ENCODE measurements around the gene PCSK9. TPM values are rescaled to one million over a fixed set of nuclear protein-coding genes. Genes with fewer than 3 reads are reported as not detected.
"Not testable (repeated sequence)": the region's sequence is repeated elsewhere in the genome, so short reads cannot be mapped to it uniquely, and the experiment has no call there.

PCSK9 gene
- polyA plus RNA-seq, 1 donor (not counting 4 experiments of a cell fraction or from before 2014, with no cell fraction given): 61.7 TPM

DNA sequence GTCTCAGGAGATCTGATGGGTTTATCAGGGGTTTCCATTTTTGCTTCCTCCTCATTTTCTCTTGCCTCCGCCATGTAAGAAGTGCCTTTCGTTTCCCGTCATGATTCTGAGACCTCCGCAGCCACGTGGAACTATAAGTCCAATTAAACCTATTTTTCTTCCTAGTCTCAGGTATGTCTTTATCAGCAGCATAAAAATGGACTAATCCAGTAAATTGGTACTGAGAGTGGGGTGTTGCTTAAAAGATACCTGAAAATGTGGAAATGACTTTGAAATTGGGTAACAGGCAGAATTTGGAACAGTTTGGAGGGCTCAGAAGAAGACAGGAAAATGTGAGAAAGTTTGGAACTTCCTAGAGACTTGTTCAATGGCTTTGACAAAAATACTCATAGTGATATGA, 8.2 kb upstream of the PCSK9 start:
- H3K4me1 ChIP-seq (ENCODE audit: control insufficient read depth, extremely low read depth, insufficient read depth, low read length); H3K9me3 ChIP-seq (ENCODE audit: control insufficient read depth, low read depth, low read length); H3K27me3 ChIP-seq (ENCODE audit: control insufficient read depth, extremely low read depth, insufficient read depth, low read length); H3K4me2 ChIP-seq (ENCODE audit: control insufficient read depth, extremely low read depth, insufficient read depth, low read depth, low read length); H3K36me3 ChIP-seq (ENCODE audit: control insufficient read depth in 2 of 2, extremely low read depth in 1 of 2, insufficient read depth in 2 of 2, low read length in 2 of 2); FAIRE-seq; H3K27ac ChIP-seq (ENCODE audit: control insufficient read depth, insufficient read depth, low read length); H3K9ac ChIP-seq (ENCODE audit: control insufficient read depth, extremely low read depth, insufficient read depth, low read length); dilution Hi-C loops (cut with MboI; ENCODE audit: extremely low pct_ligation_motif_present, low sequenced_read_pairs); H2AFZ ChIP-seq (ENCODE audit: control insufficient read depth, low read length); H3K79me2 ChIP-seq (ENCODE audit: control insufficient read depth, insufficient read depth, low read length); H3K4me3 ChIP-seq (ENCODE audit: control insufficient read depth in 2 of 3, extremely low read depth in 1 of 3, insufficient read depth in 2 of 3, low read depth in 1 of 3, low read length in 3 of 3); DNase-seq (ENCODE audit: low read depth, low spot score); H4K20me1 ChIP-seq (ENCODE audit: control insufficient read depth, extremely low read depth, insufficient read depth, low read length); H3K9me1 ChIP-seq (ENCODE audit: control insufficient read depth, extremely low read depth, insufficient read depth, low read length): not testable (repeated sequence)

- TF ChIP-seq EZH2 (IDR thresholded peaks at IDR 0.05; ENCODE audit: low read length) (no peak), CTCF (optimal IDR thresholded peaks at IDR 0.05 in 1 of 3, IDR thresholded peaks at IDR 0.05 in 1 of 3, conservative IDR thresholded peaks at IDR 0.05 in 1 of 3; ENCODE audit: extremely low read depth in 1 of 3, insufficient read depth in 2 of 3, low read length in 3 of 3) (no peak)
- no peaks in the 10 kb centered on the region for H3K27me3 ChIP-seq (ENCODE audit: control insufficient read depth, extremely low read depth, insufficient read depth, low read length)
- no peaks in the 10 kb centered on the region for H3K36me3 ChIP-seq (ENCODE audit: control insufficient read depth in 2 of 2, extremely low read depth in 1 of 2, insufficient read depth in 2 of 2, low read length in 2 of 2)
- dilution Hi-C loops (cut with MboI; ENCODE audit: extremely low pct_ligation_motif_present, low sequenced_read_pairs): no loop called here
- FAIRE-seq: no peak
- H3K9ac ChIP-seq (ENCODE audit: control insufficient read depth, extremely low read depth, insufficient read depth, low read length): no peak overlapping the region
- H4K20me1 ChIP-seq (ENCODE audit: control insufficient read depth, extremely low read depth, insufficient read depth, low read length): no peaks in the 10 kb centered on the region
- no peak overlapping the region for H3K27ac ChIP-seq (ENCODE audit: control insufficient read depth, insufficient read depth, low read length)
- no peak for DNase-seq (ENCODE audit: low read depth, low spot score)
- H3K79me2 ChIP-seq (ENCODE audit: control insufficient read depth, insufficient read depth, low read length): no peaks in the 10 kb centered on the region
- H2AFZ ChIP-seq (ENCODE audit: control insufficient read depth, low read length): no peak overlapping the region
- no peaks in the 10 kb centered on the region for H3K9me1 ChIP-seq (ENCODE audit: control insufficient read depth, extremely low read depth, insufficient read depth, low read length)
- H3K4me1 ChIP-seq (ENCODE audit: control insufficient read depth, extremely low read depth, insufficient read depth, low read length): no peaks in the 10 kb centered on the region
- H3K9me3 ChIP-seq (ENCODE audit: control insufficient read depth, low read depth, low read length): no peaks in the 10 kb centered on the region
- no peak overlapping the region for H3K4me3 ChIP-seq (ENCODE audit: control insufficient read depth in 2 of 3, extremely low read depth in 1 of 3, insufficient read depth in 2 of 3, low read depth in 1 of 3, low read length in 3 of 3)
- H3K4me2 ChIP-seq (ENCODE audit: control insufficient read depth, extremely low read depth, insufficient read depth, low read depth, low read length): no peak overlapping the region
These were observed 6.1 kb upstream of the PCSK9 start for GRCh38 chr1:55033265-55033614.

- Histone ChIP-seq H3K9ac (ENCODE audit: control insufficient read depth, extremely low read depth, insufficient read depth, low read length) (no peak overlapping the region), H3K27me3 (ENCODE audit: control insufficient read depth, extremely low read depth, insufficient read depth, low read length) (no peaks in the 10 kb centered on the region), H3K9me3 (ENCODE audit: control insufficient read depth, low read depth, low read length) (no peaks in the 10 kb centered on the region), H3K4me1 (ENCODE audit: control insufficient read depth, extremely low read depth, insufficient read depth, low read length) (peaks cover 8% of the 10 kb centered on the region), H3K79me2 (ENCODE audit: control insufficient read depth, insufficient read depth, low read length) (peaks cover 7% of the 10 kb centered on the region), H3K9me1 (ENCODE audit: control insufficient read depth, extremely low read depth, insufficient read depth, low read length) (no peaks in the 10 kb centered on the region), H4K20me1 (ENCODE audit: control insufficient read depth, extremely low read depth, insufficient read depth, low read length) (no peaks in the 10 kb centered on the region), H3K36me3 (ENCODE audit: control insufficient read depth in 2 of 2, extremely low read depth in 1 of 2, insufficient read depth in 2 of 2, low read length in 2 of 2) (no peaks in the 10 kb centered on the region), H3K4me2 (ENCODE audit: control insufficient read depth, extremely low read depth, insufficient read depth, low read depth, low read length) (no peak overlapping the region), H2AFZ (ENCODE audit: control insufficient read depth, low read length) (no peak overlapping the region), H3K27ac (ENCODE audit: control insufficient read depth, insufficient read depth, low read length) (no peak overlapping the region), H3K4me3 (ENCODE audit: control insufficient read depth in 2 of 3, extremely low read depth in 1 of 3, insufficient read depth in 2 of 3, low read depth in 1 of 3, low read length in 3 of 3) (no peak overlapping the region)
- DNase-seq (ENCODE audit: low read depth, low spot score): no peak
- dilution Hi-C loops (cut with MboI; ENCODE audit: extremely low pct_ligation_motif_present, low sequenced_read_pairs): no loop called here
- no peak for FAIRE-seq
- no peak for TF ChIP-seq EZH2 (IDR thresholded peaks at IDR 0.05; ENCODE audit: low read length)
- no peak for TF ChIP-seq CTCF (optimal IDR thresholded peaks at IDR 0.05 in 1 of 3, IDR thresholded peaks at IDR 0.05 in 1 of 3, conservative IDR thresholded peaks at IDR 0.05 in 1 of 3; ENCODE audit: extremely low read depth in 1 of 3, insufficient read depth in 2 of 3, low read length in 3 of 3)
These were observed 4.7 kb upstream of the PCSK9 start for GRCh38 chr1:55034476-55035133.

All from keratinocyte (primary cell).